H1 (cell line): ENCODE data around the gene ACOT12. TPM values are rescaled to one million over a fixed set of nuclear protein-coding genes. Genes with fewer than 3 reads are reported as not detected.
"Not testable (repeated sequence)": the region's sequence is repeated elsewhere in the genome, so short reads cannot be mapped to it uniquely, and the experiment has no call there.

ENCODE experiments used
- CTCF ChIA-PET: fragments of 300-600 bp; sonication (Branson Sonifier 250); formaldehyde crosslinking; loops from one replicate; lab custom pipeline; 2021; ENCODE audit not compliant: partially characterized antibody; lab: Charles Lee
- POLR2A ChIA-PET: fragments of 300-600 bp; sonication (Branson Sonifier 250); formaldehyde crosslinking; loops from one replicate; lab custom pipeline; 2021; ENCODE audit warnings: inconsistent platforms; ENCODE audit not compliant: partially characterized antibody; lab: Charles Lee
- DNase-seq, 2 experiments: peaks; one replicate each; pipeline versions ENCODE4 v3.0.0 to v3.0.0-alpha.2; 2010 to 2022; ENCODE audit warnings: low spot score in 2 of 2, low read depth in 1 of 2, mixed read lengths in 1 of 2
- FAIRE-seq: peaks from 2 replicates; lab custom pipeline; 2011; peaks lifted over from hg19 to GRCh38; lab: Jason Lieb, UNC
- H2AFZ ChIP-seq: 2 replicates; pipeline ENCODE4 v1.8.1; 2012; ENCODE audit warnings: low read length, inconsistent platforms
- H2AK5ac ChIP-seq: 2 replicates; pipeline ENCODE4 v1.6.1; 2013; ENCODE audit warnings: low read depth, low read length
- H2BK120ac ChIP-seq: replicated peaks from 2 replicates; pipeline ENCODE3; 2013; ENCODE audit warnings: low read depth, low read length, inconsistent platforms
- H2BK12ac ChIP-seq: 2 replicates; pipeline ENCODE4 v1.6.1; 2013; ENCODE audit warnings: low read depth, low read length
- H2BK15ac ChIP-seq: 2 replicates; pipeline ENCODE4 v1.6.1; 2013; ENCODE audit warnings: low read length
- H2BK20ac ChIP-seq: 2 replicates; pipeline ENCODE4 v1.6.1; 2013; ENCODE audit warnings: low read length
- H2BK5ac ChIP-seq: 2 replicates; pipeline ENCODE4 v1.6.1; 2013; ENCODE audit warnings: low read depth, low read length
- H3K14ac ChIP-seq: 2 replicates; pipeline ENCODE4 v1.6.1; 2013; ENCODE audit warnings: inconsistent platforms; ENCODE audit not compliant: insufficient read length
- H3K18ac ChIP-seq: 2 replicates; pipeline ENCODE4 v1.6.1; 2013; ENCODE audit warnings: low read length; ENCODE audit errors: extremely low read depth
- H3K23ac ChIP-seq: 2 replicates; pipeline ENCODE4 v1.6.1; 2013; ENCODE audit warnings: inconsistent platforms; ENCODE audit not compliant: insufficient read length
- H3K23me2 ChIP-seq: 2 replicates; pipeline ENCODE4 v1.6.1; 2013; ENCODE audit warnings: low read depth, low read length
- H3K27ac ChIP-seq: 2 replicates; pipeline ENCODE4 v1.6.1; 2011; ENCODE audit warnings: low read depth, low read length, inconsistent platforms
- H3K27me3 ChIP-seq, 4 experiments: replicated peaks in 1 of 4; 1 replicate in 1 of 4; 2 replicates in 3 of 4; pipeline versions ENCODE4 v1.6.1 to v1.8.1; 2011 to 2013; ENCODE audit warnings: low read length in 3 of 4, mild to moderate bottlenecking in 3 of 4, inconsistent platforms in 2 of 4, mixed read lengths in 2 of 4, moderate library complexity in 1 of 4; ENCODE audit not compliant: control insufficient read depth in 3 of 4, insufficient read depth in 3 of 4; ENCODE audit errors: extremely low read depth in 1 of 4
- H3K36me3 ChIP-seq, 4 experiments: 2 replicates each; pipeline versions ENCODE4 v1.6.1 to v1.8.1; 2011 to 2013; ENCODE audit warnings: mild to moderate bottlenecking in 4 of 4, low read length in 3 of 4, moderate library complexity in 2 of 4, control low read depth in 1 of 4, inconsistent platforms in 1 of 4; ENCODE audit not compliant: insufficient read depth in 4 of 4, control insufficient read depth in 2 of 4
- H3K4ac ChIP-seq: replicated peaks from 2 replicates; pipeline ENCODE3; 2013; ENCODE audit warnings: low read length, low read depth, mixed read lengths, inconsistent platforms; ENCODE audit not compliant: insufficient read length
- H3K4me1 ChIP-seq, 4 experiments: replicated peaks in 1 of 4; 1 replicate in 1 of 4; 2 replicates in 3 of 4; pipeline versions ENCODE4 v1.6.1 to v1.8.1; 2011 to 2013; ENCODE audit warnings: low read length in 3 of 4, inconsistent platforms in 2 of 4, mixed read lengths in 1 of 4; ENCODE audit not compliant: insufficient read depth in 4 of 4, control insufficient read depth in 3 of 4
- H3K4me2 ChIP-seq, 2 experiments: 2 replicates each; pipeline versions ENCODE4 v1.6.1 to v1.8.1; 2011 to 2013; ENCODE audit warnings: low read depth in 2 of 2, low read length in 2 of 2, control low read depth in 1 of 2, inconsistent platforms in 1 of 2, mild to moderate bottlenecking in 1 of 2; ENCODE audit not compliant: insufficient read depth in 1 of 2
- H3K4me3 ChIP-seq, 4 experiments: fragments of 200-600, 300-600 bp in 1 of 4; sonication (generic), shearing (Covaris generic), sonication (Bioruptor Twin) in 1 of 4; 2 replicates each; pipeline versions ENCODE4 v1.5.1 to v1.8.1; 2011 to 2016; ENCODE audit warnings: low read length in 4 of 4, low read depth in 3 of 4, control low read depth in 2 of 4, inconsistent platforms in 2 of 4, mild to moderate bottlenecking in 2 of 4, mixed read lengths in 1 of 4, moderate library complexity in 1 of 4; ENCODE audit not compliant: insufficient read depth in 2 of 4; ENCODE audit errors: extremely low read depth in 1 of 4
- H3K56ac ChIP-seq: replicated peaks from 2 replicates; pipeline ENCODE3; 2013; ENCODE audit warnings: low read depth, mild to moderate bottlenecking, mixed read lengths, low read length, inconsistent platforms; ENCODE audit not compliant: insufficient read length
- H3K79me1 ChIP-seq: 2 replicates; pipeline ENCODE4 v1.6.1; 2013; ENCODE audit warnings: low read depth, low read length, control low read depth
- H3K79me2 ChIP-seq, 2 experiments: 2 replicates each; pipeline versions ENCODE4 v1.6.1 to v1.8.1; 2012 to 2013; ENCODE audit warnings: low read length in 2 of 2, mild to moderate bottlenecking in 2 of 2, inconsistent platforms in 1 of 2; ENCODE audit not compliant: insufficient read depth in 2 of 2, control insufficient read depth in 1 of 2
- H3K9ac ChIP-seq, 4 experiments: replicated peaks in 1 of 4; 1 replicate in 1 of 4; 2 replicates in 3 of 4; pipeline versions ENCODE4 v1.6.1 to v1.8.1; 2011 to 2013; ENCODE audit warnings: low read depth in 3 of 4, low read length in 3 of 4, control low read depth in 2 of 4, mild to moderate bottlenecking in 2 of 4, moderate library complexity in 2 of 4, inconsistent platforms in 1 of 4; ENCODE audit errors: extremely low read depth in 1 of 4
- H3K9me3 ChIP-seq, 2 experiments: 2 replicates each; pipeline versions ENCODE4 v1.6.1 to v1.8.1; 2012 to 2013; ENCODE audit warnings: mild to moderate bottlenecking in 2 of 2, moderate library complexity in 2 of 2, control low read depth in 1 of 2, inconsistent platforms in 1 of 2, low read depth in 1 of 2, low read length in 1 of 2, mixed read lengths in 1 of 2; ENCODE audit not compliant: insufficient read depth in 2 of 2
- H4K20me1 ChIP-seq, 2 experiments: replicated peaks in 1 of 2; 2 replicates each; pipeline versions ENCODE3 to v1.8.1; 2011 to 2013; ENCODE audit warnings: inconsistent platforms in 2 of 2, low read length in 2 of 2, mild to moderate bottlenecking in 1 of 2; ENCODE audit not compliant: insufficient read depth in 2 of 2, control insufficient read depth in 1 of 2
- H4K5ac ChIP-seq: 2 replicates; pipeline ENCODE4 v1.6.1; 2013; ENCODE audit warnings: low read length, low read depth, mixed read lengths, inconsistent platforms; ENCODE audit not compliant: insufficient read length
- H4K8ac ChIP-seq: 2 replicates; pipeline ENCODE4 v1.8.0; 2013; ENCODE audit warnings: mild to moderate bottlenecking, moderate library complexity, low read length, inconsistent platforms; ENCODE audit not compliant: insufficient read depth; ENCODE audit errors: extremely low read depth
- H4K91ac ChIP-seq: replicated peaks from 2 replicates; pipeline ENCODE3; 2013; ENCODE audit warnings: low read length, mixed read lengths, inconsistent platforms; ENCODE audit not compliant: insufficient read length
- WGBS, 2 experiments: shearing (Covaris generic) in 1 of 2; methylation state at CpG; one replicate each; pipeline versions ENCODE4 v1.1.6 to v1.1.7; 2013 to 2015; ENCODE audit warnings: low lambda C conversion rate in 2 of 2, mixed read lengths in 2 of 2, inconsistent platforms in 1 of 2, low coverage in 1 of 2, missing lambda C conversion rate in 1 of 2; ENCODE audit not compliant: insufficient replicate concordance in 2 of 2, insufficient coverage in 1 of 2, insufficient read length in 1 of 2; ENCODE audit errors: extremely low coverage in 1 of 2, missing lambda C conversion rate in 1 of 2; 5-methylcytosine and 5-hydroxymethylcytosine counted together
- polyA plus RNA-seq, 7 experiments: library from polyadenylated mRNA; depleted of rRNA in 3 of 7; stranded (reverse) in 5 of 7; unstranded in 2 of 7; fragments of >200 nt in 5 of 7; fragments of 200-250 nt in 2 of 7; gene quantifications; 1 replicate in 5 of 7; 2 replicates in 1 of 7; 4 replicates in 1 of 7; pipeline versions ENCODE4 v1.2.1 to v1.2.3, GENCODE V29; 2011 to 2013; ENCODE audit warnings: missing spikeins in 2 of 7, mixed read lengths in 2 of 7
- total RNA-seq: library from RNA; stranded (reverse); fragmentation: NEBNext Ultra II Directional; extraction: Animal tissue kit (Norgen Biotek cat#: 25700); gene quantifications from 2 replicates; pipeline ENCODE4 v1.2.1, GENCODE V29; 2021

ACOT12 gene
- total and polyA plus RNA-seq, 2 of the 8 experiments (the other 6 are each of a cell fraction or from before 2014, with no cell fraction given), result 0.29 TPM; not detected in 1

DNA sequence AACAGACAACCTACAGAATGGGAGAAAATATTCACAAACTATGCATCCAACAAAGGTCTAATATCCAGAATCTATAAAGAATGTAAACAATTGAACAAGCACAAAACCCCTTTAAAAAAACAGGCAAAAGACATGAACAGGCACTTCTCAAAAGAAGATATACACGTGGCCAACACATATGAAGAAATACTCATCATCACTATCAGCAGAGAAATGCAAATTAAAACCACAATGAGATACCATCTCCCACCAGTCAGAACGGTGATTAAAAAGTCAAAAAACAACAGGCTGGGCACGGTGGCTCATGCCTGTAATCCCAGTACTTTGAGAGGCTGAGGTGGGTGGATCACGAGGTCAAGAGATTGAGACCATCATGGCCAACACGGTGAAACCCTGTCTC is 99.9 kb downstream of the ACOT12 start:
- H4K91ac ChIP-seq, H3K79me1 ChIP-seq, H3K4me2 ChIP-seq, H4K5ac ChIP-seq, H2BK120ac ChIP-seq, H3K4me3 ChIP-seq, H3K18ac ChIP-seq, H4K20me1 ChIP-seq, H2AFZ ChIP-seq, H2BK15ac ChIP-seq, H4K8ac ChIP-seq, H3K27ac ChIP-seq, H2BK12ac ChIP-seq, H3K23me2 ChIP-seq, FAIRE-seq, H3K4me1 ChIP-seq, H2AK5ac ChIP-seq, H3K4ac ChIP-seq, DNase-seq, POLR2A ChIA-PET, H3K27me3 ChIP-seq, H3K14ac ChIP-seq, H2BK20ac ChIP-seq, H3K56ac ChIP-seq, H3K9me3 ChIP-seq, H3K9ac ChIP-seq, H3K23ac ChIP-seq, H2BK5ac ChIP-seq, CTCF ChIA-PET: not testable (repeated sequence)
- peaks cover 0 to 11% (median 0%) of the 10 kb centered on the region in 4 experiments; a peak in 1 of 8 replicates for H3K36me3 ChIP-seq
- 92% methylated on average over 5 of the region's 5 CpGs; no CpG with 5 or more reads in 1 of the 2 experiments for WGBS, 2 experiments
- H3K79me2 ChIP-seq, result peaks cover 6 to 81% of the 10 kb centered on the region in 2 experiments; a peak in 3 of 4 replicates
